ENCODE measurements around the gene TMCO4.
"Not testable (repeated sequence)": the region's sequence is repeated elsewhere in the genome, so short reads cannot be mapped to it uniquely, and the experiment has no call there.

The TMCO4 gene

DNA sequence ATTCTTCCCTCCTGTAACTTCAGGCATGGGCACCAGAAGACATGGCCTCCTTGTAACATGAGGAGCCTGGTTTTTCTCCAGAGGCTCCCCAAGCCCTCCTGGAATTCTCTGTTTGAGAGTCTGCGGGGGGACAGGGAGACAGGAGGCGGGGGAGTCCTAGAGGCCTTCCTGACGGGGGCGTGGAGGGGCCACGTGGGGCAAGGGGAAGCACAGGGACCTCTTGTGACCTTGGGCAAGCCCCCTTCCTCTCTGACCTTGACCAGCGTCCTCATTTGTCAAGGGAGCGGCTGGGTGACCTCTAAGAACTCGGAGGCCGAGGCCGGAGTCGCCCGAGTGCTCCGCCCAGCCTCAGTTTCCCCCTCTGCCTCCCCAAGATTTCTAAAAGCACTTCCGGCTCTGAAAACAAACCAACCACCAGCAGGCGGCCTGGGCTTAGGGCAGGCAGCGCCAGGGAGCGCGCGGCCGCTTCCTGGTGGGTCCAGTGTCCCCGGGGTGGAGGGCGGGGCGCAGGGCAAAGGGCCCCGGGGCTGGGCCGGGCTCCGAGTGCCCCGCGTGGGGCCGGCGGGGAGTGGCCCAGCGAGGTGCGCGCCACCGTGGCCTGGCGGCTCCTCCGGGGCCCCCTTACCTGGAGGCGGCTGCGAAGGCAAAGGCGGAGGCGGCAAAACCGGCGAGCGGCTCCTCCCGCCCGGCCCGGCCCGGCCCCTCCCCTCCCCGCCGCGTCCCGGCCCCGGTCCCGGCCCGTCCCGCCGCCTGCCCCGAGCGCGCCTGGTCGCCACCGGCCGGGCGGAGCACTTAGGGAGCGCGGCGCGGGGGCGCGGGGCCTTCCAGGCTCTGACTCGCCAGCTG is at the start of gene TMCO4:
Gene TMCO4, minus strand, starts transcription at position 687 of the 846 bp plus-strand sequence. CDS start 19,158 bp downstream, outside the sequence.
- DNase-seq, result peak; percentile 86

DNA sequence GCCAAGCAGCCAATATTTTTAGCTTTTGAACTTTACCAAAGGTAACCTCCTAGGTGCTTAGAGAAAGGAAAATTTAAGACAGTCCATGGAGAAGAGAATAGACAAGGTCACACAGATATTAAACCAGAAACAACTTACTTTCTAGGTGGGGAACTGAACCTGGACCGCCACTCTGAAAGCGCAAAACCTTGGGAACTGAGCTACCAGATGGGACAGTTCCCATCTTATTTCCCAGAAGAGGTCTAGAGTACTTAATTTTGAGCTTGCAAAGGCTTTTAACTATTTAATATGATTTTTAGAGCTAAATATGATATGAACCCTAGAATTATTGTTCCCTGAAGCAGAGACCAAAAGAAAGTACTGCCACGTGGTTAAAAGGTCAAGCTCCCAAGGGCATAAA is 49.6 kb upstream of the TMCO4 start:
- not testable (repeated sequence) for DNase-seq

DNA sequence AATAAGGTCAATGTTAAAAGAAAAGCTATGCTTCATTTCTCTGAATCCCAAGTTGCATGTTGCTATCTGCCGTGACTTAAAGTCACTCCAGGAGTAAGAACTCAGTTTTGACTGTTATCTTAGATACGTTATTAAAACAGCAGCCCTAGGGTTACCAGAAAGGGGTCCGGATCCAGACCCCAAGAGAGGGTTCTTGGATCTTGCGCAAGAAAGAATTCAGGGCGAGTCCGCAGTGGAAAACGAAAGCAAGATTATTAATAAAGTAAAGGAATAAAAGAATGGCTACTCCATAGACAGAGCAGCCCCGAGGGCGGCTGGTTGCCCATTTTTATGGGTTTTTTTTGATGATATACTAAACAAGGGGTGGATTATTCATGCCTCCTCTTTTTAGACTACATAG is 47.6 kb upstream of the TMCO4 start:
- not testable (repeated sequence) for DNase-seq

DNA sequence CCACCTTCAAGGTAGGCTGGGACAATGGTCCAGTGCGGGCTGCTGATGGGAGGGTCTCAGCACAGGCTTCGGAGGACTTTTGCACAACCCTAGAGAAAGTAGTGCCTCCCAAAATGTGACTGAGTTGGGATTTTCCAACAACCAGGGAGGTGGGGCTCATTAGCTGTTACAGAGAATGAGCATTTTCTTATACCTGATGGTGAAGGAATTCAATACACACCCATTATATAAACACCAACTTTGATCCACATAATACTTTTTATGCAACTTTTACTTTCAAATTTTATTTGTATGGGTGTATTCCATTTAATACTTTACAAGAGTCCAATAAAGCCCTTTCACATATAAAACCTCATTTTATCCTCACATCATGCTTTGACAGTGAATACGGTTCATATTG is 46.6 kb upstream of the TMCO4 start:
- DNase-seq, result no peak

DNA sequence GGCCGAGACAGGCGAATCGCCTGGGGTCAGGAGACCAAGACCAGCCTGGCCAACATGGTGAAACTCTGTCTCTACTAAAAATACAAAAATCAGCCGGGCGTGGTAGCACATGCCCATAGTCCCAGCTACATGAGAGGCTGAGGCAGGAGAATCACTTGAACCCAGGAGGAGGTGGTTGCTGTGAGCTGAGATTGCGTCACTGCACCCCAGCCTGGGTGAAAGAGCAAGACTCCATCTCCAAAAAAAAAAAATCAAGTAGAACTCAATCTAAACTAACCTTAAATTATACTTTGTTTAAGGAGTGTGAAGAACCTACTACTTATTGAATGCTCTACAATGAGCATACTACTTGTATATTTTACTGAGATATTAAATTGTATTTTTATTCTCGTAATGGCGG is 45.8 kb upstream of the TMCO4 start:
- no peak for DNase-seq

DNA sequence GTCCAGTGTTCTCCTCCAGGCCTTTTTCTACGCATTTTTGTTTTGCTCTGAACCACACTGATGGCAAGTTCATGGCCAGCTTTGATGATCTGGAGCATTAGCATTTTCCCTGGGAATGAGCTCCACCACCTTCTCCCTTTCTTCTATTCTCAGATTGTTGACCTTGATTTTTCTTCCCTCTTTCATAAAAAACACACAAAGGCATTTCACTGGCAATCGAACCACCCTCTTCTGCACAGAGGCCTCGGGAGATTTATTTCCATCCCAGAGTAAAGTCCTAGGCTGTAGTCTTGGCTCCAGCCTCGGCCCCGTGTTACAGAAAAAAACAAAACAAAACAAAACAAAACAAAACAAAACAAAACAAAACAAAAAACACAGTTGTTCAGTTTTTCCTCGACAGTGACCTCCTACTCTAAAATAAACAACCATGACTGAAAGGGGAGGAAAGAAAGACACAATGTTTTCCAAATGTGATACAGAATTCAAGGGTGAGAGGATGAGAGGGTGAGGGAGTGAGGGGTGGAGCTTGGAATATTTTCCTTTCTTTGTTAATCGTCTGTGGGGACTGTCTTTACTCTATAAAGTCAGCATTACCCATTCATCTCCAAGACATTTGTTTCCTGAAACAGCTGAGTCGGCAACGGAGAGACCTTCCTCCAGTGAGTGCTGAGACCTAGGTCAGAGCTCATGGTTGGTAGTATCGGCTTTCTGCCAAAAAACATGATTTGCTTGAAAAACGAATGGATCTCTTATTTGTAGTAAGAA is 45.2 kb upstream of the TMCO4 start:
- no peak for DNase-seq

DNA sequence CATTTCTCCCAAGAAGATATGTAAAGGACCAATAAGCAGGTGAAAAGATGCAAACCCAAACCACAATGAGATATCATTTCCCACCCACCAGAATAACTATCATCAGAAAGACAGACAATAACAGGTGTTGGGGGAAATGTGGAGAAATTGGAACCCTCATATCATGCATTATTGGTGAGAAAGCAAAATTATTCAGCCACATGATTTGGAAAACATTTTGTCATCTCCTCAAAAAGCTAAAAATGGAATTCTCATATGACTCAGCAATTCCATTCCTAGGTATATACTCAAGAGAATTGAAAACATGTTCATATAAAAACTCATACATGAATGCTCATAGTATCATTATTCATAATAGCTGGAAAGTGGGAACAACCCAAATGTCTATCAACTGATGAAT is 40.5 kb upstream of the TMCO4 start:
- DNase-seq, result no peak

DNA sequence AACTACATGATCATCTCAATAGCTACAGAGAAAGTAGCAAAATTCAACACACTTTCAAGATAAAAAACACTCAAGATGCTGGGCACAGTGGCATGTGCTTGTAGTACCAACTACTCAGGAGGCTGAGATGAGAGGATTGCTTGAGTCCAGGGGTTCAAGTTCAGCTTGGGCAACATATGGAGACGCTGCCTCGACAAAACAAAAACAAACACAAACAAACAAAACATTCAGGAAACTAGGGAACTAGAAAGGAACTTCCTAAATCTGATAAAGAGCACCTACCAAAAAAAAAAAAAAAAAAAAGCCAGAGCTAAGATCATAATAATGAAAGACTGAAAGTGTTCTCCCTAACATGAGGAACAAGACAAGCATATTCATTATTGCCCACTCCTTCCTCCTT is 38.1 kb upstream of the TMCO4 start:
- no peak for DNase-seq

DNA sequence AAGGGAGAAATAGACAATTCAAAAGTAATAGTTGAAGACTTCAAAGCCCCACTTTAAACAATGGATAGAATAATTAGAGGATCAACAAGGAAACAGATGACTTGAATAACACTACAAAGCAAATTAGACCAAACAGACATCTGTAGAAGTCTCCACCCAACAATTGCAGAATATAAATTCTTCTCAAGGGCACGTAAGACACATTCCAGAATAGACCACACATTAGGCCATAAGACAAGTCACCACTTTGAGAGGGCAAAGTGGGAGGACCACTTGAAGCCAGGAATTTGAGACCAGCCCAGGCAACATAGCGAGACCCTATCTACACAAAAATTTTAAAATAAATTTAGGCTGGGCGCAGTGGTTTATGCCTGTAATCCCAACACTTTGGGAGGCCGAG is 35.9 kb upstream of the TMCO4 start:
- DNase-seq, result no peak

DNA sequence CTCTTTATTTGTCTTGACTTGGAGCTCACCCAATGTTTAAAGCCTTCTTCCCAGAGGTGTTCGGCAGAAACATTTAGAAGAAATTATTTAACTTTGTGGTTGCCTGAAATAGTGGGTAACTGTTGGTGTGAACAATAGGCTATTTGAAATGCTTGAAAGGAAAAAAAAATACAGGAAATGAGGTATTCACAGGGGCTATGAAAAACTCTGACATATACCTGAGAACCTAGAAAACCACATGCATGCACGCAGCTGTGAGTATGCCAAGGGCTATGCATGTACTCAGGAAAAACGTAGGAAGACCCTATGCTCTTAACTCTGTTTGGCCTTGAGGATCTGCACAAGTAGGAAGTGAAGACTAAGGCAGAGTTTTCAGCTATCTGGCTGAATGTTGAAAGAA is 31.7 kb upstream of the TMCO4 start:
- peak; percentile 1 for DNase-seq

DNA sequence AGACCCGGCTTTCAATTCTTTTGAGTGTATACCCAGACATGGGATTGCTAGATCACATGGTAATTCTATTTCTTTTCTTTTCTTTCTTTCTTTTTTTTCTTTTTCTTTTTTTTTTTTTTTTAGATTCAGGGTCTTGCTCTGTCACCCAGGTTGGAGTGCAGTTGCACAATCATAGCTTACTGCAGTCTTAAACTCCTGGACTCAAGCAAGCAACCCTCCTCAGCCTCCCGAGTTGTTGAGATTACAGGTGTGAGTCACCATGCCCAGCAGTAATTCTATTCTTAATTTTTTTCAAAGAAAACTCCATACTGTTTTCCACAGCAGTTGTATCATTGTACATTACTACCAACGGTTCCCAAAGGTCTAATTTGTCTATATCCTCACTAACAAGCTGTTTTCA is 28.8 kb upstream of the TMCO4 start:
- DNase-seq, result no peak

DNA sequence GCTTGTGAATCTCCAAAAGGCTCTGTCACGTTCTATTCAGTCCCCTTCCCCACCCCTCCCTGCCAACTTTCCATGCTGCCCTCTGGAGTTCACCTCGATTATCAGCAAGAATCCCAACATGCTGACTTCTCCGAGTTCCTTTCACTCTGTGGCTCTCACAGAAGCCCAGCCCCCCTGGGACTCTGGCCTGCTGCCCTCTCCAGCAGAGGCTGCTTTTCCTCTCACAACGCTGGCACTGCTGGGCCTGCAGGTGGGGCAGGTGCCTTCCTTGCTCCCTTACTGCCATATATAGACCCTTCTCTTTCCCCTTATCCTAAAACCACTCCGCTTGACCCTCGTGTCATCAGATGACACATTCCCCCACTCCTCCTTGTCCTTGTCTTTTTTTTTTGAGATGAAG is 25.6 kb upstream of the TMCO4 start:
- DNase-seq, result no peak

DNA sequence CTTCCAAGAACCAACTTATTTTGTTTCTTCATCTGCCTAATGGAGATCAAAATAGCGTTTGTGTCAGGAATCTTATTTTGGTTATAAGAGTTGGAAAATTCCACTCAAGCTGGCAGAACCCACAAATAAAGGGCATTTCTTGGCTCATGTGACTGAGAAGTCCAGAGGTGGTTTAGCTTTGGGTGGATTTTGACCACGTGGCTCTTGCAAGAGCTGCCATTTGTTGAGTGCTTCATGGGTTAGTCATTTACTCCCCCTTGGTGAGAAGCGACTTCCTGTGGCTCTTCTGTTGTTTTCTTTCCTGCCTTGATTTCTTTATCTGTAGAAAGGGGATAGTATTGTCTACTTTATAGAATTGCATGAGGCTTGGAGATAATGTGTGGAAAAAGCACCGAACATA is 24.8 kb upstream of the TMCO4 start:
- DNase-seq, result no peak

DNA sequence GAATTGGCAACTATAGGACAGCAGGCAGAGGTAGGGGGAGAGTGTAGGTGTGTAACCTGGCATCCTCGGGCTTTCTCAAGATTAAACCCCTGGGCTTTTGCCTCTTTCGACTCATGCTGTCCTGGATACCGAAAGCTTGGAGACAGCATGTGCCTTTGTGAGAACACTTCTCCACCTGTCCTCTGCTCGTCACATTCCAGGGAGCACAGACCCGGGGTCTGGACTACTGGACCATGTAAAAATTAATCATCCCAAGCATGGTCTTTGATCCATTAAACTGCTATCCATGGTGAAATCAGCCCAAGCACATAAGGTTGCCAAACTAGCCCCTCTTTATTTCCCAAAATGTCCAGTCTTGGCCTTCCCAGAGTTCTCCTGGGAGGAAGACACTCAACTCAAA is 24.3 kb upstream of the TMCO4 start:
- no peak for DNase-seq

DNA sequence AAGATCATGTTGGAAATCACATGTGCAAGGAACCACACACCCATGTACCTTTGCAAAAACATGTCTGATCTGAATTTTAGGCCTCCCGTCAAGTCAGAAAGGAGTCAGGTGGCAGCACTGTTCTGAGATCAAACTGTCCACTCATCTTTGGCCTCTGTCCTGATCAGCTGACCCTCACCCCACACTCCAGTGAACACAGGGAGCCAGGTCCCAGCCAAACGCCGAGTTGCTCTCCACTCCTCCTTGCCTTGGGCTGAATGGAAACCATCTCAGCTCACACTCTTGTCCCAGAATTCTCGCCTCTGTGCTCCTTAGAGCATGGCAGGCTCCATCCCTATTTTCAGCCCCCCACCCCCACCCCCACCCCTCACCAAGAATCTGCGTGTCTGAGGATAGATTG is 20.0 kb upstream of the TMCO4 start:
- DNase-seq, result no peak

DNA sequence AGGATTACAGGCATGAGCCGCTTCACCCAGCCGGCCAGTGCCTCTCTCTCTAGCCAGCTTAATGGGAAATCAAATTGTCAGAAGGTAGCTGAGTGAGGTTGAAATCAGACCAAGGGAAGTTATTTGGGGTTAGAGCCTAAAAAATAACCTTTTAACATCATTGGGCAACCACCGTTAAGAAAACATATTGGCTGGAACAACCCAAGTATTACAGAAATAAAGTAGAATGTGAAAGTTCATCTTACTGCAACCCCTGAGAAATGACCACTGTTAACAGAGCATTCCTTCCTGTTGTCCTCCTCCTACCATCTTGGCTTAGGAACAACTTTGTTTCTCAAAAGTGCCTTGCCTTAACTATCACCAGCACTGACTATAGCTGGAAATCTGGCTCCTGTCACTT is 18.6 kb upstream of the TMCO4 start:
- no peak for DNase-seq

DNA sequence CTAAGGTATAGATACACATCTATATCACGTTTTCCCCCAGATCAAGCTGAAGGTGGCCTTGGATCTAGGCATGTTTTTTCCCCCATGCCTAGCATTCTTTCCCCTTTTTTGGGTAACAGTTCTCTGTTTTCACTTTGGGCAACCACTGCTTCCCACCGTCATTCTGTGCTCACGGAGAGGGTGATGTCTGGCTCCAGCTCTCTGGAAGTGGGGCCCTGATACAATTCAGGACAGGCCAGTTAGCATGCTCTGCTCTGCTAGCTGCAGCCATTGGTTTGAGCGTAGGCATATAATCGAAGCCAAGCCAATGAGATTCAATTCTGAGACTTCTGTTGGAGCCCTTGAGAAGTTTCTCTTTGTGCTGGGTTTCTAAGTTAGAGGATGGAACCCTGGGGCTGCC is 17.4 kb upstream of the TMCO4 start:
- no peak for DNase-seq

DNA sequence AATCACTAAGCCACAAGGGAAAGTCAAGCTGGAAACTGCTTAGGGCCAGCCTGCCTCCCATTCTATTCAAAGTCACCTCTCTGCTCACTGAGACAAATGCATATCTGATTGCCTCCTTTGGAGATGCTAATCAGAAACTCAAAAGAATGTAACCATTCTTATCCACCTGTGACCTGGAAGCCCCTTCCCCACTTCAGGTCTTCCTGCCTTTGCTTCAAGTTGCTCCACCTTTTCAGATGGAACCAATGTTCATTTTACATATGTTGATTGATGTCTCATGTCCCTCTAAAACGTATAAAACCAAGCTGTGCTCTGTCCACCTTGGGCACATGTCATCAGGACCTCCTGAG is 17.0 kb upstream of the TMCO4 start:
- DNase-seq, result not testable (repeated sequence)

DNA sequence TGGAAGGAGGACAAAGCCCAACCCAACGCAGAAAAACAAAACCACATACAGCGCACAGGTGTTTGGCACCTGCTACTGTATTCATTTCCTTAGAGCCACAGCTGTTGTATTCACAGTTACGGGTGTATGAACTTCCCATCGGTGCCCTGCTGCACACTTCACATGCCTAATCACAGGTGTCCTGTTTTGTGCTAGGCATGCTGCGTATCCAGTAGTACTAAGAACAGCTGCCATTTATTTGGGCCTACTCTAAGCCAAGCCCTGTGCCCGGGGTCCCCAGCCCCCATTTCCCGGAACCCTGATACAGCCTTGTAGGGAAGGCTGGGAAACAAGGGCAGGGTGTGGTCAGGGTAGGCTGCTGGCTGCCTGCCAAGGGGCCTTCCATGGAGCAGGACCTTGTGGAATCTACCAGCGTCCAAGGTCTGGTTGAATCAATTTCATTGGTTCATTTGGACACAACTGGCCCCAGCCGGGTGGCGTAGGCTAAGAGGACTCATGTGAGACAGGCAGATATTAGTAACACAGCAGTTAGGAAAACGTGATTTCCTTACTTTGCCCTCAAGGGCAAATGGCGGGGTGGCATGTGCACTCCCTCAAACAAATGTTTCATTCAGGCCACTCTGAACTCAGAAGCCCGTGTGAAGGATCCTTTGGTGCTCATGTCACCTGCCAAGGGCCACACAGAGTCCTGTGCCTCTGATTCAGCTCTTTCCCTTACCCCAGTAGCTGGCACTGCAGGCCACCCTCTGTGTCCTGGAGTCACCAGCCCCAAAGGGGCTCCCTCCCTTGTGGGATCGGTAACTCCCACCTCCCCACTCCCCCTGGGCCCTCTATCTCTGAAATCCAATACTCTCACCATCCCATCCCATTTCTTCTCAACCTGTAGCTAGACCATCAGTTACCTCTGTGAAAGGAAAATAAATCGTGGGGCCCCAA is 16.4 kb upstream of the TMCO4 start:
- peak; percentile 37 for DNase-seq

DNA sequence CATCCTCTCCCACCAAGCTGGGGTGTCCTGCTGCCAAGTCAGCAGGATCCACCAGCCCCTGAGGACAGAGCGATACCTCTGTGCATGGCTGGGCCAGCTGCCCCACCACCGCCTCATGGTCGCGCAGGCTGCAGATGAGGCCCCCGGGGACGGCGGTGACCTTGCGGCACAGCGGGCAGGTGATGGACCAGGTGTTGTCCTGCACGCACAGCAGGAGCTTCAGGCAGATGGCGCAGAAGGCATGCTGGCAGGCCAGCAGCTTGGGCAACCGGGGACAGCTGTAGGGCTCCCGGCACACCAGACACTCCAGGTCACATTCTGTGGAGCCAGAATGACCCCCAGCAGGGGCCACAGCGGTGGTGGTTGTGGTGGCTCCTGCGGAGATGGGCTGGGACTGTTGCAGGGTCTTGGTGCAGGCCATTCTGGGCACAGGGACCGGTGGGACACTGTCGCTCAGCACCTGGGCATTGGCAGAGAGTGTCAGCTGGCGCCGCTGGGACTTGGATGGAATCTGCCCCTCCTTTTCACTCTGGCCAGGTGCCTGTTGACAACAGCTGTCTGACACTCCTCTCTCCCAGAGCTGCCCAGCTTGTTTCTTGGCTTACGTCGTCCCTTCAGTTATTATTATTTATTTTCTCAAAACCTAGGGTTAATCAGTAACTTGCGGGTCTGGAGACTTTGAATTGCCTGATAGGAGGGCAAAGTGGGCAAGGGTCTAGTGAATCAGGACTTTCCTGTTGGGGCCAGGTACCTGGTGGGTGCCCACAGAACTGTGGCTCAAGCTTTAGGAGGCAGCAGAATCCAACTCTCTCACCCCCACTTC is 15.2 kb upstream of the TMCO4 start, which contains the start of gene RNF186:
Gene RNF186, minus strand, starts transcription at position 603 of the 823 bp plus-strand sequence. Its CDS starts 182 bp downstream, at position 421.
- DNase-seq, result no peak

DNA sequence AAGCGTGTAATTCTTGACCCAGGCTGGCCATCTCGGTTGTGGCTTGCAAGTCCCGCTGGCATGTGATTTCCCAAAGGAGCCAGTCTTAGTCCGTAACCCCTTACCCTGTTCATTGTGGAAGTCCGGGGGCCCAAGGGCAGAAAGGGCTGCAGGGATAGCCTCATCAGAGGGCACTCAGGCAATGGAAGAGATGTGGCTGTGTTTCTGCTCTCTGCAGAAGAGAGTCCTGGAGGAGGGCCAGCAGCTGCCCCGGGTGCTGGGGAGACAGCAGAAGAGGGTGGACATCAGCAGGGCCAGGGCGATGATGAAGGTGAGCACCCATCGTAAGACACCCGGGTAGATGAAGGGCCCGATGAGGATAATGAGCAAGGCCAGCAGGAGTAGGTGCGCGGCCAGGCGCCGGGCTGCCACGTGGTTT is 14.5 kb upstream of the TMCO4 start:
- DNase-seq, result no peak

DNA sequence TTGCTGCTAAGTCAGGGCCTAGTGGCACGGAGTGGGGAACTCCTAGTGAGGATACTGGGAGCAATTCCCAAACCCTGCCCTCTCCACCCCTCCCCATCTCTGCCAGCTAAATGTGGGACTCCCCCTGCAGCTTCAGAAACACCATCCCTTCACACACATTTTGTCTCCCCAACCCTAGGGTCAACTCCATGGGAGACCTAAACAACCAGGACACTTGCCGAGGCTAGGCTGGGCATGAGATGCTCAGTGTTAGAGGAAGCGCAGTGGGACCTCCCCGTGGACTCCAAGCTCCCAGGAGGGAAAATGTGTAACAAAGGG is 13.9 kb upstream of the TMCO4 start:
- DNase-seq, result no peak
